ENCODE results near the gene PPP6R3. TPM values are rescaled to one million over a fixed set of nuclear protein-coding genes. Genes with fewer than 3 reads are reported as not detected.

Gene PPP6R3
- total RNA-seq, 1 experiment from 2014 or later: 171 TPM

DNA sequence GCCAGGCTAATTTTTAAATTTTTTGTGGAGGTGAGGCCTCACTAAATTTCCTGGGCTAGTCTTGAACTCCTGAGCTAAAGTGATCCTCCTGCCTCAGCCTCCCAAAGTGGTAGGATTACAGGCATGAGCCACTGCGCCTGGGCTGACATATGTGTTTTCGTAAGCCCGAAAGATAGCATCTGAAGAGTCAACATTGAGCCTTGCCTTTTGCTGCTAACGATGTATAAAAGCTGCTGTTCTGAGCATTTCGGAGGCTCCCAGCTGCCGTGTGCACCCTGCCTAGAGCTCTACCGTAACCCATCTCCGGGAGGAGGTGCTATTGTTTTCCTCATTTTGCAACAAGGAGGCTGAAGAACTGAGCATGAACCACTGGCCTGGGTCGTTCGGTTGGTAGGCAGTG is 18.1 kb upstream of the PPP6R3 start:
- no peaks in the 10 kb centered on the region for H3F3A ChIP-seq (ENCODE audit: low read length, unreplicated experiment)
- no peak overlapping the region for H3K27ac ChIP-seq (ENCODE audit: low read length)
- H3K9me2 ChIP-seq (replicated peaks; ENCODE audit: low read length): no peaks in the 10 kb centered on the region
- ATAC-seq (no peak), DNase-seq (no peak)
- H3K36me3 ChIP-seq (ENCODE audit: low read depth, low read length): peaks cover 27% of the 10 kb centered on the region; the same call in 1 of the 2 replicates
- no peak overlapping the region for H3K9ac ChIP-seq (ENCODE audit: low read length)
- H3K79me2 ChIP-seq (ENCODE audit: low read length): no peaks in the 10 kb centered on the region
- intact Hi-C loops (cut with micrococcal nuclease): no loop called here
- no peaks in the 10 kb centered on the region for H4K20me1 ChIP-seq (ENCODE audit: low read length)
- no peak overlapping the region for H2AFZ ChIP-seq (ENCODE audit: low read length)
- ChIA-PET CTCF (interaction anchor here (0.6 kb wide), 1 partner anchor 41 kb away, joined by 3 read pairs; no protein-coding TSS in a partner anchor), POLR2A (ENCODE audit: unreplicated experiment) (no interaction called here)
- H3K4me1 ChIP-seq (ENCODE audit: insufficient read depth, low read length): peaks cover 4% of the 10 kb centered on the region
- TF ChIP-seq EZH2 (IDR thresholded peaks at IDR 0.05; ENCODE audit: low read length, unreplicated experiment) (no peak), EZH2phosphoT487 (IDR thresholded peaks at IDR 0.05; ENCODE audit: borderline replicate concordance, low read length) (no peak)
- TF ChIP-seq, protein P1, sequence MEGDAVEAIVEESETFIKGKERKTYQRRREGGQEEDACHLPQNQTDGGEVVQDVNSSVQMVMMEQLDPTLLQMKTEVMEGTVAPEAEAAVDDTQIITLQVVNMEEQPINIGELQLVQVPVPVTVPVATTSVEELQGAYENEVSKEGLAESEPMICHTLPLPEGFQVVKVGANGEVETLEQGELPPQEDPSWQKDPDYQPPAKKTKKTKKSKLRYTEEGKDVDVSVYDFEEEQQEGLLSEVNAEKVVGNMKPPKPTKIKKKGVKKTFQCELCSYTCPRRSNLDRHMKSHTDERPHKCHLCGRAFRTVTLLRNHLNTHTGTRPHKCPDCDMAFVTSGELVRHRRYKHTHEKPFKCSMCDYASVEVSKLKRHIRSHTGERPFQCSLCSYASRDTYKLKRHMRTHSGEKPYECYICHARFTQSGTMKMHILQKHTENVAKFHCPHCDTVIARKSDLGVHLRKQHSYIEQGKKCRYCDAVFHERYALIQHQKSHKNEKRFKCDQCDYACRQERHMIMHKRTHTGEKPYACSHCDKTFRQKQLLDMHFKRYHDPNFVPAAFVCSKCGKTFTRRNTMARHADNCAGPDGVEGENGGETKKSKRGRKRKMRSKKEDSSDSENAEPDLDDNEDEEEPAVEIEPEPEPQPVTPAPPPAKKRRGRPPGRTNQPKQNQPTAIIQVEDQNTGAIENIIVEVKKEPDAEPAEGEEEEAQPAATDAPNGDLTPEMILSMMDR (conservative IDR thresholded peaks at IDR 0.05; ENCODE audit: low read depth, low read length): no peak
- no peak overlapping the region for H3K4me2 ChIP-seq (ENCODE audit: low read length)
- H3K4me3 ChIP-seq (ENCODE audit: low read length): no peak overlapping the region
- H3K9me3 ChIP-seq (ENCODE audit: low read length): no peaks in the 10 kb centered on the region
- H3K27me3 ChIP-seq (ENCODE audit: low read length): no peaks in the 10 kb centered on the region
- BruUV-seq (replicated peaks): no TSS peak

DNA sequence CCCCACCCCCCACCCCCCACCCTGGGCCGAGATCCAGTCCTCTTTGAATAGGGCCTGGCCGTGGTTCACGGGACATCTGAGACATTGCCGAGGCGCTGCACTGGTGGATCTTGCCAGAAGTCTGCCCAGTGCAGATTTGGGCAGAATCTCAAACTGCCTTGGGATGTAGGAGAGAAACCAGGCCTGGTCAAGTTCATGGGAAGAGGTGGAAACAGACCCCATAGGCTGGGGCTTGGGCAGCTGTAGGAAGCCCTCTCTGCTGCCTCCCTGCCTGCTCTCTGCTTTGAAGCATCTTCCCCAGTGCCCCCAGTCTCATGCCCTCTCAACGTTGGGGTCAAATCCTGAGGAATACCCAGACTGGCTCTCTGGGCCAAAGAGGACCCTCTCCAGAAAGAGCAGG is 16.0 kb upstream of the PPP6R3 start:
- BruUV-seq (replicated peaks): no TSS peak
- no peak overlapping the region for H2AFZ ChIP-seq (ENCODE audit: low read length)
- no peak overlapping the region for H3K4me3 ChIP-seq (ENCODE audit: low read length)
- H3K9me3 ChIP-seq (ENCODE audit: low read length): no peaks in the 10 kb centered on the region
- no peak for TF ChIP-seq EZH2phosphoT487 (IDR thresholded peaks at IDR 0.05; ENCODE audit: borderline replicate concordance, low read length)
- TF ChIP-seq, protein P1 (conservative IDR thresholded peaks at IDR 0.05; ENCODE audit: low read depth, low read length): no peak
- no peak for TF ChIP-seq EZH2 (IDR thresholded peaks at IDR 0.05; ENCODE audit: low read length, unreplicated experiment)
- ChIA-PET POLR2A (ENCODE audit: unreplicated experiment) (no interaction called here), CTCF (no interaction called here)
- H3K79me2 ChIP-seq (ENCODE audit: low read length): no peaks in the 10 kb centered on the region
- H3K4me2 ChIP-seq (ENCODE audit: low read length): no peak overlapping the region
- no peaks in the 10 kb centered on the region for H3K27me3 ChIP-seq (ENCODE audit: low read length)
- H3K4me1 ChIP-seq (ENCODE audit: insufficient read depth, low read length): no peaks in the 10 kb centered on the region; the same call in 1 of the 2 replicates
- H4K20me1 ChIP-seq (ENCODE audit: low read length): no peaks in the 10 kb centered on the region
- H3K36me3 ChIP-seq (ENCODE audit: low read depth, low read length): peaks cover 28% of the 10 kb centered on the region; the same call in 1 of the 2 replicates
- DNase-seq (no peak), ATAC-seq (no peak)
- H3K9ac ChIP-seq (ENCODE audit: low read length): no peak overlapping the region
- no peak overlapping the region for H3K27ac ChIP-seq (ENCODE audit: low read length)
- intact Hi-C loops (cut with micrococcal nuclease): no loop called here
- H3F3A ChIP-seq (ENCODE audit: low read length, unreplicated experiment): no peaks in the 10 kb centered on the region
- H3K9me2 ChIP-seq (replicated peaks; ENCODE audit: low read length): no peaks in the 10 kb centered on the region

DNA sequence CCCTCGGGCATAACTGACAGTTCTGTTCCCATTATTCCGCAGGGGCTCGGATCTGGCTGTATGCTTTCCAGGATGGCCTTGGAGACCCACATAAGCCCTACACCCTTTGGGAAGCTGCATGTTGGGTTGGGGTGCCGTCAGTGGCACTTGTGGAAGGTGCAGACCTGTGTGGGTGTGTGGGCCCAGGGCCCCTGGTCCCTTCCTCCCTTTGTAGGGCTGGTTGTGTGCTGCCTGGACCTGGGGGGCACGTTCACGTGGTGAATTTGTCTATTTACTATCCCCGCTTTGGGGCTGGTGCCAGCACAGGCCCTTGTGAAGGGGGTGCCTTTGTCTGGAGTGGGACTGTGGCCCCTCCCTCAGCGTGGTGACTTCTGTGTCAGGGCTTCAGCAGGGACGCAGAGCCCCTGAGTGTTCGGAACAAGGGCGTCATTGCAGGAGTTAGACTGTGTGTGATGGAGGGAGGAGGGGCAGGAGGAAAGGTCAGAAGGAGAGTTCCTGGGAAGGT is 15.0 kb upstream of the PPP6R3 start:
- BruUV-seq (replicated peaks): no TSS peak
- ChIA-PET POLR2A (ENCODE audit: unreplicated experiment) (no interaction called here), CTCF (no interaction called here)
- Histone ChIP-seq H3K9me2 (replicated peaks; ENCODE audit: low read length) (no peaks in the 10 kb centered on the region), H2AFZ (ENCODE audit: low read length) (no peak overlapping the region), H3K27me3 (ENCODE audit: low read length) (no peaks in the 10 kb centered on the region), H3K79me2 (ENCODE audit: low read length) (no peaks in the 10 kb centered on the region), H3K4me1 (ENCODE audit: insufficient read depth, low read length) (no peaks in the 10 kb centered on the region; the same call in 1 of the 2 replicates), H3F3A (ENCODE audit: low read length, unreplicated experiment) (no peaks in the 10 kb centered on the region), H3K4me3 (ENCODE audit: low read length) (no peak overlapping the region), H4K20me1 (ENCODE audit: low read length) (no peaks in the 10 kb centered on the region), H3K36me3 (ENCODE audit: low read depth, low read length) (peaks cover 24% of the 10 kb centered on the region; the same call in 1 of the 2 replicates), H3K4me2 (ENCODE audit: low read length) (no peak overlapping the region), H3K27ac (ENCODE audit: low read length) (no peak overlapping the region), H3K9me3 (ENCODE audit: low read length) (no peaks in the 10 kb centered on the region), H3K9ac (ENCODE audit: low read length) (no peak overlapping the region)
- TF ChIP-seq EZH2 (IDR thresholded peaks at IDR 0.05; ENCODE audit: low read length, unreplicated experiment) (no peak), EZH2phosphoT487 (IDR thresholded peaks at IDR 0.05; ENCODE audit: borderline replicate concordance, low read length) (no peak)
- TF ChIP-seq, protein P1 (conservative IDR thresholded peaks at IDR 0.05; ENCODE audit: low read depth, low read length): no peak
- ATAC-seq (no peak), DNase-seq (no peak)
- intact Hi-C loops (cut with micrococcal nuclease): loop anchor here (2.0 kb wide), 1 partner anchor 189 kb away; no protein-coding TSS in a partner anchor

Data from PC-3 (cell line).